Kidney epithelial cell (primary cell): ENCODE data around the gene PID1. TPM values are rescaled to one million over a fixed set of nuclear protein-coding genes. Genes with fewer than 3 reads are reported as not detected.
"Not testable (repeated sequence)": the region's sequence is repeated elsewhere in the genome, so short reads cannot be mapped to it uniquely, and the experiment has no call there.

Source experiments
- DNase-seq: peaks from one replicate; pipeline ENCODE4 v3.0.0-alpha.2; 2010; ENCODE audit warnings: low read depth
- H3K27me3 ChIP-seq: 2 replicates; pipeline ENCODE4 v1.6.0; 2011; ENCODE audit warnings: low read length; ENCODE audit not compliant: control insufficient read depth, insufficient read depth
- H3K36me3 ChIP-seq: 2 replicates; pipeline ENCODE4 v1.5.1; 2011; ENCODE audit warnings: low read length; ENCODE audit not compliant: control insufficient read depth, insufficient read depth
- H3K4me3 ChIP-seq: 2 replicates; pipeline ENCODE4 v1.5.1; 2011; ENCODE audit warnings: low read depth, mild to moderate bottlenecking, control low read depth, low read length
- total RNA-seq: library from RNA; depleted of rRNA; stranded (reverse); fragments of >200 nt; gene quantifications from 2 replicates; pipeline ENCODE4 v1.2.3, GENCODE V29; 2015
- TF ChIP-seq, protein P1 (sequence below): IDR thresholded peaks from 2 replicates; pipeline ENCODE4 v1.5.1; 2011; ENCODE audit warnings: mild to moderate bottlenecking, moderate library complexity, low read length, control low read depth, inconsistent platforms; ENCODE audit not compliant: insufficient read depth, poor library complexity, severe bottlenecking

Gene PID1
- total RNA-seq, 1 donor from 2014 or later, result 0.21 TPM

DNA sequence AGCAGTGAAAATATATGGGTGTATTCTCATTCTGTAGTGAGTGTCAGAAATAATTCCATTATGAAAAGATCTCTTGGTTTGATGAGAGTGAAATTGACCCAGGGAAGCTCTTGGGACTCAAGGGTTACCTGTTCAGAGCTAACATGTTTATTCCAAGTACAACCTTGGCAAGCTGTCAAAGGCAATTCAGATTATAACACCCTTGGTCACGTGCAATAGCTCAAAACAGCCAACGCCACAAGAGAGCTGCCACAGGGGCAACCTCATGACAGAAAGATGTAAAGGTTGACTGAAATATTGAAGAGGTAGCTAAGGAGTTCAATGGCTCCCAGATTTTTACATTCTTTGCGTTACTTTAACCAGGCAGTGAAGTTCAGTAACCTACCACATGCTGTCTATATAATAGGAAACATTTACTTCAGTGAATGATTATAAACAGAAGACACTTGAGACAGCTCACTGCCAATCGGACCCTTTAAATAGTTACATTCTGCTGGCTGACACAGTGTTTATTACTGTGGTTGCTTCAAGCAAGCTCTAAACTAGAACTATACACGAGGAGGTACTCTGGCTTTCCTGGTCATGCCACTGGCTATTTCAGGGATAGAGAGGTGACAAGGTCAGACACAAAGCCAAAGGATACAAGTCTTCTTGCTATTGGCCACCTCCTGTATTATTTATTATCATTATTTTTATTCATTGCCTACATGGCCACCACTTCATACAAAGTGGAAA is 187.3 kb downstream of the PID1 start:
- Histone ChIP-seq H3K36me3 (no peaks in the 10 kb centered on the region), H3K4me3 (no peak overlapping the region), H3K27me3 (no peaks in the 10 kb centered on the region)
- TF ChIP-seq, protein P1, sequence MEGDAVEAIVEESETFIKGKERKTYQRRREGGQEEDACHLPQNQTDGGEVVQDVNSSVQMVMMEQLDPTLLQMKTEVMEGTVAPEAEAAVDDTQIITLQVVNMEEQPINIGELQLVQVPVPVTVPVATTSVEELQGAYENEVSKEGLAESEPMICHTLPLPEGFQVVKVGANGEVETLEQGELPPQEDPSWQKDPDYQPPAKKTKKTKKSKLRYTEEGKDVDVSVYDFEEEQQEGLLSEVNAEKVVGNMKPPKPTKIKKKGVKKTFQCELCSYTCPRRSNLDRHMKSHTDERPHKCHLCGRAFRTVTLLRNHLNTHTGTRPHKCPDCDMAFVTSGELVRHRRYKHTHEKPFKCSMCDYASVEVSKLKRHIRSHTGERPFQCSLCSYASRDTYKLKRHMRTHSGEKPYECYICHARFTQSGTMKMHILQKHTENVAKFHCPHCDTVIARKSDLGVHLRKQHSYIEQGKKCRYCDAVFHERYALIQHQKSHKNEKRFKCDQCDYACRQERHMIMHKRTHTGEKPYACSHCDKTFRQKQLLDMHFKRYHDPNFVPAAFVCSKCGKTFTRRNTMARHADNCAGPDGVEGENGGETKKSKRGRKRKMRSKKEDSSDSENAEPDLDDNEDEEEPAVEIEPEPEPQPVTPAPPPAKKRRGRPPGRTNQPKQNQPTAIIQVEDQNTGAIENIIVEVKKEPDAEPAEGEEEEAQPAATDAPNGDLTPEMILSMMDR, result no peak
- DNase-seq, result no peak

DNA sequence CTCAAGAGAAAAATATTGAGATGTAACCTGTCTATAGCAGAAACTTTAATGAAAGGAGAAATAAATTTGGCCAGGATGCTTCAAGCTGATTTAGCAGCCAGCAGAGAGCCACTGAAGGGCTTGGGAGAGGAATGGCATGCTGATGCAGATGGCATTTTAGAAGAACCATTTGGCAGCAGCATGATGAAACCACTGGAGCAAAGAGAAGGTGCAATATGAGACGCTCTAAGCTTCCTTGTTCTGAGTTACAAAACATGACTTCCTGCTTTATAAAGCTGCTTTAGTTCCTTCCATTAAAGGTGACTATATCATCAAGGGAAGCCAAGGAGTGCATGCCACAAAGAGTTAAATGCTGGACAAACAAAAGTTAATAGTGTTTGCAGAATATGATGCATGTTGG is 189.7 kb downstream of the PID1 start:
- Histone ChIP-seq H3K36me3 (no peaks in the 10 kb centered on the region), H3K27me3 (no peaks in the 10 kb centered on the region), H3K4me3 (no peak overlapping the region)
- no peak for DNase-seq
- TF ChIP-seq, protein P1, result no peak

DNA sequence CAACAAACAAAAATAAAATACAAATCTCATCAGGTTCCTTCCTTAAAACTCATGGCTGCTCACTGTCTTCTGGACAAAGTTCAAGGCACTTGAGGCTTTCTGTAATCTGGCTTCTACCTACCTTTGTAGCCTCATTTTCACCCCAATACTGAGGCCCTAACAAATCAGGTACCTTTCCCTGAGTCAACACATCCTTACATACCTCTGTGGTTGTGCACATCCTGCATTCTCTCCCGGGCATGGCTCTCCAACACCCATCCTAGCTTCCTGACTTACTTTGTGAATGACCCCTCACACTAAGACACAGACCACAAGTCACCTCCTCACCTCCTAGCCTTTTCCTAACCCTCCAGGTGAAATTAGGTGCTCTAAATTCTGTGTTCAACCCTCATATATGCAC is 190.9 kb downstream of the PID1 start:
- Histone ChIP-seq H3K27me3 (no peaks in the 10 kb centered on the region), H3K36me3 (no peaks in the 10 kb centered on the region), H3K4me3 (no peak overlapping the region)
- DNase-seq, result no peak
- TF ChIP-seq, protein P1, result no peak

DNA sequence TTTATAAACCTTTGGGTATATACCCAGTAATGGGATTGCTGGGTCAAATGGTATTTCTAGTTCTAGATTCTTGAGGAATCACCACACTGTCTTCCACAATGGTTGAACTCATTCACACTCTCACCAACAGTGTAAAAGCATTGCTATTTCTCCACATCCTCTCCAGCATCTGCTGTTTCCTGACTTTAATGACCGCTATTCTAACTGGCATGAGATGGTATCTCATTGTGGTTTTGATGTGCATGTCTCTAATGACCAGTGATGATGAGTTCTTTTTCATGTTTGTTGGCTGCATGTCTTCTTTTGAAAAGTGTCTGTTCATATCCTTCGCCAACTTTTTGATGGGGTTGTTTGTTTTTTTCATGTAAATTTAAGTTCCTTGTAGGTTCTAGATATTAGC is 194.2 kb downstream of the PID1 start:
- not testable (repeated sequence) for DNase-seq, H3K4me3 ChIP-seq, H3K27me3 ChIP-seq, H3K36me3 ChIP-seq

DNA sequence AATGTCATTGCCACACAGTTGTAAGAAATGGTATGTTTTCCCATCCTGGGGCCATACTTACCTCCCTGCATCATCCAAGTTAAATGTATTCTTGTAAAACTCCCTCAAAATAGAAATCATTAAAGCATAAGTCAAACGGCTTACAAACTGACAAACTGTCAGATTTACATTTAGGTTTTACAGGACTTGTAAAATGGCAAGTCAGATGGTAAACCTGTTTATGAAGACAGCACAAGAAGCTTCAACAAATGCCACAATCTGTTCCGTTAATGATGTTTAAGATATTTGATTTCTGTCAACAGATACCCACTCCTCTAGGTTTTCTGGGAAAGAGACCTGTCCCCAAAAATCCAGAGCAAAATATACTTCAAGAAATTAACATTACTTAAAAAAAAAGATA is 197.2 kb downstream of the PID1 start:
- no peak for DNase-seq
- Histone ChIP-seq H3K27me3 (no peaks in the 10 kb centered on the region), H3K4me3 (no peak overlapping the region), H3K36me3 (no peaks in the 10 kb centered on the region)
- TF ChIP-seq, protein P1, result no peak

DNA sequence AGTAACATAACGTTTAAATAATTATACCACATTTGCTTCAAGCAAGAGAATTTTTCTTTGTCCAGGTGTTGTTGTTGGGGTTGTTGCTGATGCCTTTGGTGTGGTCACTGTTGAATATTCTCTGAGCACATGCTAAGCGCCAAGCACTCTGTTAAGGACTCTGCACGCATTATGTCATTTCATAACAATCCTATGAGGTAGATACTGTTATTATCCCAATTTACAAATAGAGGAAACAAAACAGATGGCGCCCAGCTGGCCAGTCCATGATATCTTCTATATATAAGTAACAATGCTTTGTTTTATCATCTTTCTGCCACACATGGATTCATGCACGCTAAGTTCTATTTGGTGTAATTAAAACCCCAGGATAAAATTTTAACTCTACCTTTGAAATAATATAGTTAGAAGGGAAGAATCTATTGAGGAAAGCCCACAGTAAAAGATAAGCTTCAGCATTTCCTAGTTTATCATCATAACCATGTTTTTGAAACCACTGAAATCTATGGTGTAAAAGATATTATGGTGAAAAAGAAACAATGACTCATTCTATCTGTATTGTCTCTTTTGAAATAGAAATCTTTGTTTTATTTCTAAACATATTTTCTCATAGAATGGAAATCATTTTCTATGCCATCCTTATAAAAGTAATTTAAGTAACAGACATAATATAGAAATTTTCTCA is 199.7 kb downstream of the PID1 start:
- TF ChIP-seq, protein P1, result no peak
- Histone ChIP-seq H3K4me3 (no peak overlapping the region), H3K36me3 (no peaks in the 10 kb centered on the region), H3K27me3 (no peaks in the 10 kb centered on the region)
- DNase-seq, result no peak
